MV-4-11 (cell line): Measurements from ENCODE around the gene TBPL2.
A peak's percentile ranks its signal among the peaks of the same experiment; 100 is the strongest.
"Not testable (repeated sequence)": the region's sequence is repeated elsewhere in the genome, so short reads cannot be mapped to it uniquely, and the experiment has no call there.

Source experiments
- DNase-seq: peaks from one replicate; lab custom pipeline; 2025; lab: John Stamatoyannopoulos, UW

Gene TBPL2

DNA sequence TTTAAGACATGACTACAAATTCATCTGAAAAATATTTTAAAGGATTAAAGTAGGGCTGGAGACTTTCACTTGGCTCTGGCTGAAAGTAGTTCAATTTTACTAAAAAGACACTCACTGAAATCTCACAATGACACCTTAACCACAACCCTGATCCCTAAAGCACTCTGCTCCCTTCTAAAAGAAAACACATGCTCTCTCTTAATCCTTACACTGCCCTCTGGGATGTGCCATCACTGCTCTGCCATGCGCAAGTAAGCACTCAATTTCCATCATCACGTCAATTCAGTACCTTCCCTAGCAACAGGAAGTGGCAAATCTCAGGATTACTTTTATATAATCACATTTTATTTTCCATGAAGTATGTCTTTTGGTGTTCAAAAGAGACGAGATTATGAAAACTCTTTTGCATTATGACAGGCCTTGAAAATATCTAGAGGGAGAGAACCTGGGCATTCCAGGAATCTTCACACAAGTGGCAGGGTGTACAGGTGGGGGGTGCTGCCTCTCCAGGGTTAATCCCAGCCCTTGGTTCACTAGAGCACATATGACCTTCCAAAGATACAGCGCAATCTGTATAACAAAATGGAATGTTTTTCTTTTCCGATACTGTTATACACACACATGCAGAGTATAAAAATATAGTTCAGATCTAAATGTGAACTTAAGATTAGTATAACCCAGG lies 36.1 kb downstream of the TBPL2 start:
- no peak for DNase-seq

DNA sequence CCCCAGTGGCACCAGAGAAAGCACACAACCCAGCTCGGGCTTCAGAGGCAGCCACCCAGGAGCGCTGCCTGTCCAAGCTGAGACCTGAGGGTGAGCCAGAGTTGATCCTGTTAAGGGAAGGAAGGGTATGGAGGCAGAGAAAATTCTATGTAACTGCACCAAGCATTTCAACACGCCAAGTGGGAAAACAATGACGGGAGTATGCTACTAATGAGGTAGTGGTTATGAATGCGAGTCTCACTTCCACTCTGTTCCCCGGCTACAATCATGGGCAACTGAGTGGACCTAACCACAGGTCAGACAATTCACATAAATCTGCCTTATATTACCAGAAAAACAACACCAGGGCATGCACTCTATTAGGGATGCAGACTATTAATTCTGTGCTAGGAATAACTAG lies 38.7 kb downstream of the TBPL2 start:
- DNase-seq, result peak; percentile 68

DNA sequence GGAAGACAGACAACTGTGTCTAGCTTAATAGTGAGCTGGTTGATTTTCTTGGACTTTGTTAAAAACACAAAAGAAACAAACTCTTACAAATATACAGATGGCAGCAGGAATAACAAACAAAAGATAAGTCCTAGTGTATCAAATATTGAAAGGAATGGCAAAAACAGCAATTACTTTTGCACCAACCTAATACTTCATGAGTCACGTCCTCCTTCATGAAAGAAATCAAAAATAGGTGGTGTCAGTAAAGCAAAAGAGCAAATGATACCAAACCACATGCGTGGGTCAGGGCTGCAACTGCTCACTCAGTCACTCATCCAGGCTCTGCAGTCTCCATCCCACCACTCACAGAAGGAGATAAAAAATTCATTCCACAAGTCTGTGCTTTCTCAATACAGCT lies 40.6 kb downstream of the TBPL2 start:
- no peak for DNase-seq

GRCh38 chr14:55399183-55399582 lies 41.2 kb downstream of the TBPL2 start:
- DNase-seq, result no peak

GRCh38 chr14:55398679-55399078 lies 41.7 kb downstream of the TBPL2 start:
- peak; percentile 67 for DNase-seq

DNA sequence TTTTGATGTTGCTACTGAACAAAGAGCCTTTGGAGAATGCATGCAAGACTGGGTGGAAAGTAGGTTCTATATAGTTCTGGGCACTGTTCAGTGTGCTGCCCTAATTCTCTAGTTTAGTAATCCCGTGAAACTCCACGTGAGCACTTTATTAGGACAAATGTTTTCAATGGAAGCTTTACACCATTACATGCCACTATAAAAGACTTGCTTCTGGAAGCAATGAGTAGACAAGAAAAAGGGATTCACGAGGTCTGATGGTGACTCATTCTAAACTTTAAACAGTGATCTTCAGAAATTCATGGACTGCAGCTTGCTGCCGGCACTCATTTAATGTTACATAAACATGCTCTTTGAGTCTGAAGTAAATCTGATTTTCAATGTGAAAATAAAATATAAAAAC lies 51.1 kb downstream of the TBPL2 start:
- no peak for DNase-seq

DNA sequence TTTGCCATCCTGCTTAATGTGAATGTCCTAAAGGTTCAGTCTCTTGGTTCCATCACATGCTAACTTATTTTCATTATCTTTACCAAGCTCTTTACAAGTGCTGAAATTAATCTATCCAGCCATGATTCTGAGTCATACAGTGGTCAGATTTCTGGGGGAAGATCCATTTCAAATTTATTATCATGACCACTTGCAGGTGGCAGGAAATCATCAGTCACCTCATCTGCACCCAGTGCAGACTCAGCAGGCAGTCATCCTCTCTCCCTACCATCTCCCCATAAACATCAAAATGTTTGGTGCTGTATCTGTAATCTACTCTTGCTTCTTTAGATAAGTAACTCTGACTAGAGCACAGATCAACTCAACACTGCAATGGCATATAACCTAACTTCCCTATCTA lies 52.3 kb downstream of the TBPL2 start:
- DNase-seq, result no peak

- DNase-seq, result no peak
Measured at GRCh38 chr14:55387121-55387520, 53.3 kb downstream of the TBPL2 start.

DNA sequence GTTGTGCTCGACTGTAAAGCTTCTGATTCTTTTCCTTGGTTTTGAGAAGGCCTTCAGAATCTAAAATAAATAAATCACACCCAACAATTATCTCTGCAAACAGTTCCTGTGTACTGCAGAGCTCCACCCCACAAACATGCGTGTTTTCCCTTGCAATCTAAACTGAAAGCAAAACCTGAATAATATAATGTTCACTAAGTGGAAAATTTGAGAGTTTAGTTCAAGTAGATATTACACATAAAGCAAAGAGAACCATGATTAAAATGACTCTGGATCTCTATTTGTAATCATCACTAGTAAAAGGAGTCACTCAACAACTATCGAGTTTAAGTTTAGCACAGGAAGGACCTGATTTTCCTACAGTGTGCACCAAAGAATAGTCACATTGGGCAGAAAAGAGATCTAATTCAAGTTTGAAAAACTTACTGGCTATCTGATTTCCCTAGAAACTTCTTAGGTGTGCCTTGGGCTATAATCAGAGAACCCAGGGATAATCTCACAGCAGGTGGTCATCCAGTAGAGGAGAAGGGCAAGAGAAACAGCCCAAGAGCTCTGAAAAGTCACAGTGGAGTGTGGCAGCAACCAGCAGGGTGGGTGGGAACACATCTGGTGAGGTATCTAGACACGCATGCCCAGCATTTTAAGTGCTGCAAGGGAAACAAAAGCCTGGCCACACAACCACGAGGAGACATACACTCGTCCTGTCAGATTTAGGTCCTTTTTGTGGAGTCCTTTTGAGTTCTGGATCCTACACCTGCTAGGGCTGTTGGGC lies 54.2 kb downstream of the TBPL2 start:
- DNase-seq, result no peak

- DNase-seq, result no peak
Measured at GRCh38 chr14:55384536-55384935, 55.9 kb downstream of the TBPL2 start.

- no peak for DNase-seq
Measured at GRCh38 chr14:55383541-55384140, 56.8 kb downstream of the TBPL2 start.

GRCh38 chr14:55383056-55383466 lies 57.4 kb downstream of the TBPL2 start:
- DNase-seq, result not testable (repeated sequence)

GRCh38 chr14:55382483-55382882 lies 57.9 kb downstream of the TBPL2 start:
- no peak for DNase-seq

- DNase-seq, result no peak
Measured at GRCh38 chr14:55381561-55381960, 58.9 kb downstream of the TBPL2 start.

DNA sequence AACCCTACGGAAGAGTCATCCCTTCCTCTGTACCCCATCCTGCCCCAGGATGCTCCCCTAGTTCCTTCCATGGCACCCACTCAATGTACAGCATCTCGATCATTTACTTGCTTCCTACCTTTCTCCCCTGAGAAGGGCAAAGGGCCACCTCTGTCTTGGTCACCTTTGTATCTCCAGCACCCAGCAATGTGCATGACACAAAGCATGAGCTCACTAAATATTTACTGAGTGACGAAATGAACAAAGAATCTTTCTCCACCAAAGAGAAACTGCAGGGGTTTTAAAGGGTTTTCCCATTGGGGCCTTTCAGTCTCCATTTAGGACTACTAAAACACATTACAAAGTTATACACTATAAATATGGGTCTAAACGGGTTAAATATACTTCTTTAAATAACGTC lies 59.4 kb downstream of the TBPL2 start:
- DNase-seq, result no peak

GRCh38 chr14:55377236-55377635 lies 63.2 kb downstream of the TBPL2 start:
- no peak for DNase-seq

DNA sequence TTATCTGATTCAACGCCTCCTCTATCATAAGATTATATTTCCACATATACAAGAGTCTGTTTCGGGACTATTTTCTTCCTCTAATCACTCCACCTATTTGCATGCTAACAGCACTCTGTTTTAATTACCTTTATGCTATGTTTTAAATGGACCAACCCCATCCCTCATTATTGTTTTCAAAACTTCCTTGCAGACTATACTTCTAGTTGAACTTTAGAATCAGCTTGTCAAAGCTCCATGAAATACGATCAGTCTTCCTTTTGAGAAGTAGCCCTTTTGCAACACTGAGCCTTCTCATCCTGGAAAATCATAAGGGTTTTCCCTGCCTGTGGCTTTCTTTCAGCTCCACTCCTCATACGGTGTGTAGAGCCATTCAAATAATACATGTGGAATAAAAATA lies 65.6 kb downstream of the TBPL2 start:
- no peak for DNase-seq

DNA sequence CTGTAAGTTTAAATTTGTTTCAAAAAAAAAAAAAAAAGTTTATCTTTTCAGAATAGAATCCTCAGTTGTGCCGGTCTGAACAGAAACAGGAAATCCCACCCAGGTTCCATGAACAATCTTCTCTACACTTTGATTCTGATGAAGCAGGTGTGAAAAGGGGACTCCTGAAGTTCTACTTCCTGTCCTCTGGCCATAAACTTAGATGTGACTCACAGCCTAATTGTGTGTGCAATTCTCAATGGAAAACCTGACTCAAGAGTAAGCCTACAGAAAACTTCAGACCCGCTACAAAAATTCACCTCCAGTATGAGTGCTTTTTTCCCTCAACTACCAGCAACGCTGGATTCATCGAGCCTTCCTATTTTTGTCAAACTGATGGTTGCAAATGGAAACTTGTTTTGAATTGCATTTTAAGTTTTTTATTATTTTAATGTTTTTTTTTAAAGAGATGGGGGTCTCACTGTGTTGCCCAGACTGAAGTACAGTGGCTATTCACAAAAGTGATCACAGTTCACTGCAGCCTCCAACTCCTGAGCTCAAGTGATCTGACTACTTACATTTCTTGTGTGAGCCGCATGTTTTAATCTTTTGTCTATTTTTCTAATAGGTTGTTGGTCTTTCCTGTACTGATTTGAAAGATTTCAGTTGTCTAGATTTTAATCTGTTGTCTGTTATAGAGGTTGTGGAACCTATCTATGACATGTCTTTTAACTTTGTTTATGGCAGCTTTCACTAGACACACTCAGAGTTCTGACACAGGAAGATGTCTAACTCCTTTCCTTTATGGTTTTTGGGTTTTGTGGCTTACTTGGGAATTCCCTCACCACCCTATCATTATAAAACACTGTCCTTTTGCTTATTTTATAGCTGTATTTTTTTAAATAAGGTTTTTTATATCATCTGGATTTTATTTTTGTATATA lies 66.4 kb downstream of the TBPL2 start:
- no peak for DNase-seq

DNA sequence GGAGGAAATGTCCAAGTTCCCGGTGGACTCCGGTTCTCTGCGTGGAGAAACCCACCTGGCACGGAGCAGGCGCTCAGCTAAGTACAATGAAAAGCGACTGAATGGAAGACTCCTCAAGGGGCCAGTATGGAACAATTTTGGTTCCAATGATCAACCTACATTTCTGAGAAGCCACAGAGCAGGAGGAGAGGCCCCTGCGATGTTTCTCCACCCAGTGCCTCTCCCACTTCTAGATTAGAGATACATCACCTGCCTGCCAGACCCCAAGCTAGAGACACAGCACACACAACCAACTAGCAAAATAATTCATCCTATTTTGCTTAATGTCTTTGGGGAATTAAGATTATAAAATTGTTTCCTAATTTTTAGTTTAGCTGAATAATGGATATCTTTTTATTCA lies 67.6 kb downstream of the TBPL2 start:
- no peak for DNase-seq

- DNase-seq, result no peak
Measured at GRCh38 chr14:55372423-55372822, 68.0 kb downstream of the TBPL2 start.

- no peak for DNase-seq
Measured at GRCh38 chr14:55370883-55371455, 69.4 kb downstream of the TBPL2 start.

- DNase-seq, result no peak
Measured at GRCh38 chr14:55366271-55366670, 74.1 kb downstream of the TBPL2 start.
